Upper lobe of left lung (tissue), 4 donors: ENCODE results near the gene FAM120AOS.

Experiments
- POLR2A ChIP-seq, 4 donors: fragments of 450-650 bp; IDR thresholded peaks; one replicate each; pipeline ENCODE4 v1.5.1; 2016 to 2017; ENCODE audit warnings: antibody characterized with exemption in 4 of 4, mild to moderate bottlenecking in 2 of 4
- POLR2AphosphoS5 ChIP-seq, 2 donors: sonication (generic); formaldehyde crosslinking; IDR thresholded peaks; one replicate each; pipeline ENCODE4 v1.5.1; 2017; ENCODE audit warnings: antibody characterized with exemption in 2 of 2
- TF ChIP-seq, protein P1 (sequence below), 6 experiments: fragments of 450-650 bp in 4 of 6; fragments of 200-600 bp in 2 of 6; sonication (generic) in 2 of 6; IDR thresholded peaks; one replicate each; pipeline ENCODE4 v1.5.1; 2016 to 2019; ENCODE audit warnings: antibody characterized with exemption in 6 of 6

DNA sequence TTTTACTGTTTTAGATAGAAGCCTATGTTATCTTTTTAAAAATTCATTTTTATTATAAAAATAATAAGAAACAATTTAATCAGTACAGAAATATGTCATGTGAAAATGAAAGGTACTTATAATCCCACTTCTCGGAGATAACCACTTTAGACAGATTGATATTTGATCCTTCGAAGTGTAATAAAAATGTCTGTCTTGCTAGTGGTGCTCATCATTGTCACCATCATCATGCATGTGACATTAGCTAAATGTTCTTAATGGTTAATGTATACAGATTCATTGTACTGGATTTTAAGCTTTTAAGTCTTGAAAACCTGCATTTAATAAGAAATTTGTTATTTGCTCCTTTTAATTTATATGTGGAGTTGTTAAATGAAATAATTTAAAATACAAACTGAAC is 30.1 kb upstream of the FAM120AOS start:
- no peak for TF ChIP-seq POLR2AphosphoS5 (IDR thresholded peaks at IDR 0.05)
- TF ChIP-seq, protein P1, sequence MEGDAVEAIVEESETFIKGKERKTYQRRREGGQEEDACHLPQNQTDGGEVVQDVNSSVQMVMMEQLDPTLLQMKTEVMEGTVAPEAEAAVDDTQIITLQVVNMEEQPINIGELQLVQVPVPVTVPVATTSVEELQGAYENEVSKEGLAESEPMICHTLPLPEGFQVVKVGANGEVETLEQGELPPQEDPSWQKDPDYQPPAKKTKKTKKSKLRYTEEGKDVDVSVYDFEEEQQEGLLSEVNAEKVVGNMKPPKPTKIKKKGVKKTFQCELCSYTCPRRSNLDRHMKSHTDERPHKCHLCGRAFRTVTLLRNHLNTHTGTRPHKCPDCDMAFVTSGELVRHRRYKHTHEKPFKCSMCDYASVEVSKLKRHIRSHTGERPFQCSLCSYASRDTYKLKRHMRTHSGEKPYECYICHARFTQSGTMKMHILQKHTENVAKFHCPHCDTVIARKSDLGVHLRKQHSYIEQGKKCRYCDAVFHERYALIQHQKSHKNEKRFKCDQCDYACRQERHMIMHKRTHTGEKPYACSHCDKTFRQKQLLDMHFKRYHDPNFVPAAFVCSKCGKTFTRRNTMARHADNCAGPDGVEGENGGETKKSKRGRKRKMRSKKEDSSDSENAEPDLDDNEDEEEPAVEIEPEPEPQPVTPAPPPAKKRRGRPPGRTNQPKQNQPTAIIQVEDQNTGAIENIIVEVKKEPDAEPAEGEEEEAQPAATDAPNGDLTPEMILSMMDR (IDR thresholded peaks at IDR 0.05), result no peak
- TF ChIP-seq POLR2A (IDR thresholded peaks at IDR 0.05), result no peak
